ENCODE measurements around the gene CENPL. TPM values are rescaled to one million over a fixed set of nuclear protein-coding genes. Genes with fewer than 3 reads are reported as not detected.
"Not testable (repeated sequence)": the region's sequence is repeated elsewhere in the genome, so short reads cannot be mapped to it uniquely, and the experiment has no call there.

CENPL gene
- total and polyA plus RNA-seq, 7 donors, result 1.8 to 7.8 (median 4.9) TPM

DNA sequence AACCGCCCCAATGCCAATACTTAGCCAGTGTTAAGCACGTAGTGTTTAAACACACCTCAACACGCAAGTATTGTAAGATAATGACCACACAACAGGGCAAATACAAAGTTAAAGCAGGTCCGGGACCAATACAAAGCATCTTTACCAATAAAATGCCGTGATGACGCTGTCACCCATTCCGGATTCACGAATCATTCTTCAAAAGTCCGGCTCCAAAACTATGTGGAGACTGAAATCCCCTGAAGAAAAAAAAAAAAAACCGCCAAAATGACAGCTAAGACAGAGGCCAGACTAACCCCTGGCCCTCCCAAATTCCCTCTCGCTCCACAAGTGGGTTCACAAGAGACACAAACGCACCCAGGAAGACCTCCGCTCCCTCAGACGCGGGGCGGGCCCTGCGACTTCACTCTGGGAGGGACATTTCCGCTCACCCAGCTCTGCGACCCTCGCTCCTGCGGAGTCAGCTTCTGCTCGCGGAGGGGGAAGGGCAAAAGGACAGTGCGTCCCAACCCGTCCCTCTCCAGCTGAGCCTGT lies 835 bp downstream of the CENPL start:
- intact Hi-C loops (cut with DNase I), result loop anchor here (1.0 to 5.0 kb wide), 4 partner anchors 45 to 1079 kb away; partner anchors contain the start of genes KLHL20 and ZBTB37
- H3K4me3 ChIP-seq, result peak overlapping the region; percentile 55 to 78 (median 69)
- no peak for DNase-seq
- H3K36me3 ChIP-seq, result peaks cover 0 to under 1% (median 0%) of the 10 kb centered on the region in 4 donors
- no peaks in the 10 kb centered on the region for H3K9me3 ChIP-seq
- H3K27ac ChIP-seq, result peak overlapping the region; percentile 87 to 92 (median 91)
- WGBS, 2 donors, result 0 to 1% methylated on average over 25 of the region's 25 CpGs
- no peaks in the 10 kb centered on the region for H3K27me3 ChIP-seq
- H3K4me1 ChIP-seq, result peaks cover 0 to 25% (median 19%) of the 10 kb centered on the region in 4 donors
- TF ChIP-seq, protein P1, sequence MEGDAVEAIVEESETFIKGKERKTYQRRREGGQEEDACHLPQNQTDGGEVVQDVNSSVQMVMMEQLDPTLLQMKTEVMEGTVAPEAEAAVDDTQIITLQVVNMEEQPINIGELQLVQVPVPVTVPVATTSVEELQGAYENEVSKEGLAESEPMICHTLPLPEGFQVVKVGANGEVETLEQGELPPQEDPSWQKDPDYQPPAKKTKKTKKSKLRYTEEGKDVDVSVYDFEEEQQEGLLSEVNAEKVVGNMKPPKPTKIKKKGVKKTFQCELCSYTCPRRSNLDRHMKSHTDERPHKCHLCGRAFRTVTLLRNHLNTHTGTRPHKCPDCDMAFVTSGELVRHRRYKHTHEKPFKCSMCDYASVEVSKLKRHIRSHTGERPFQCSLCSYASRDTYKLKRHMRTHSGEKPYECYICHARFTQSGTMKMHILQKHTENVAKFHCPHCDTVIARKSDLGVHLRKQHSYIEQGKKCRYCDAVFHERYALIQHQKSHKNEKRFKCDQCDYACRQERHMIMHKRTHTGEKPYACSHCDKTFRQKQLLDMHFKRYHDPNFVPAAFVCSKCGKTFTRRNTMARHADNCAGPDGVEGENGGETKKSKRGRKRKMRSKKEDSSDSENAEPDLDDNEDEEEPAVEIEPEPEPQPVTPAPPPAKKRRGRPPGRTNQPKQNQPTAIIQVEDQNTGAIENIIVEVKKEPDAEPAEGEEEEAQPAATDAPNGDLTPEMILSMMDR (IDR thresholded peaks at IDR 0.05), result no peak
- TF ChIP-seq EP300 (IDR thresholded peaks at IDR 0.05), result no peak
- TF ChIP-seq POLR2A (IDR thresholded peaks at IDR 0.05), result no peak
- no peak for TF ChIP-seq POLR2AphosphoS5 (IDR thresholded peaks at IDR 0.05)

DNA sequence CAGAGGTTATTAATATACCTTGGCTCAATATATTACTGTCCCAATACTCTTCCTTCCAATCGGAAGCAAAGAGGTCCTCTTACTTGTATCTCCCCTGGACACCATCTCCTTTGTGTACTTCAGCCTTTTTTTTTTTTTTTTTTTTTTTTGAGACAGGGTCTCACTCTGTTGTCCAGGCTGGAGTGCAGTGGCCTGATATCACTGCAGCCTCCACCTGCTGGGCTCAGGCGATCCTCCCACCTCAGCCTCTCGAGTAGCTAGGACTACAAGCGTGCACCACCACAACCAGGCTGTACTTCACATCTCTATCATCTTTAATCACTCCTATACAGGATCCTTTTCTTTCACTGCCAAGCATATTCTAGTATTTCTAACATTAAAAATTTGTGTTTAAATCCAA lies 3.0 kb downstream of the CENPL start:
- DNase-seq, result no peak
- peaks cover 0 to 25% (median 19%) of the 10 kb centered on the region in 4 donors for H3K4me1 ChIP-seq
- peaks cover 0 to 7% (median 0%) of the 10 kb centered on the region in 4 donors for H3K36me3 ChIP-seq
- WGBS, 2 donors, result 95 to 96% methylated on average over 4 of the region's 4 CpGs
- H3K27ac ChIP-seq, result no peak overlapping the region
- no peaks in the 10 kb centered on the region for H3K9me3 ChIP-seq
- intact Hi-C loops (cut with DNase I), result loop anchor here (5.0 kb wide), 1 partner anchor 389 kb away; no protein-coding TSS in a partner anchor
- TF ChIP-seq EP300 (IDR thresholded peaks at IDR 0.05), result no peak
- TF ChIP-seq POLR2AphosphoS5 (IDR thresholded peaks at IDR 0.05), result no peak
- TF ChIP-seq, protein P1 (IDR thresholded peaks at IDR 0.05), result no peak
- TF ChIP-seq POLR2A (IDR thresholded peaks at IDR 0.05), result no peak
- H3K4me3 ChIP-seq, result no peak overlapping the region
- H3K27me3 ChIP-seq, result no peaks in the 10 kb centered on the region

DNA sequence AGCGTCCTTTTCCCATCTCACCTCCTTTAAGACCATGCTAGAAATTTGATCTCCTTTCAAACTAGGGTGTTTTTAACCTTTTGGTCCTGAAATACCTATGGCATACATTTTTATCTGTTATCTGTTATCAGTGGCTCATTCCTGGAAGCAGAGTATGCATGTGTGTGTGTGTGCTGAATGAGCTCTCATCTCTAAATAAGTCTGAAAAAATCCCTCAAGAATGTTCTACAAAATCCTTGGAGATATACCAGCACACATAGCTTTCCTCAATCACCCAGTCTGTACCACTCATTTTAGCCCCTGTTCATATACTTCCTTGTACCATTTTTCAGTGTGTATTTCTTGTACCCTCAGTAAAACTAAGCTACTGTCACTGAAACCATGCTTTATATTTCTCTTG lies 6.2 kb downstream of the CENPL start:
- H3K27ac ChIP-seq, result no peak overlapping the region
- H3K27me3 ChIP-seq, result no peaks in the 10 kb centered on the region
- H3K36me3 ChIP-seq, result peaks cover 0 to 7% (median 0%) of the 10 kb centered on the region in 4 donors
- peaks cover 0 to 13% (median 4%) of the 10 kb centered on the region in 4 donors for H3K4me1 ChIP-seq
- WGBS, 2 donors, result 92 to 93% methylated on average over 1 of the region's 1 CpG
- no peaks in the 10 kb centered on the region for H3K9me3 ChIP-seq
- intact Hi-C loops (cut with DNase I), result no loop called here
- TF ChIP-seq POLR2A (IDR thresholded peaks at IDR 0.05) (no peak), POLR2AphosphoS5 (IDR thresholded peaks at IDR 0.05) (no peak), EP300 (IDR thresholded peaks at IDR 0.05) (no peak)
- TF ChIP-seq, protein P1 (IDR thresholded peaks at IDR 0.05), result no peak
- H3K4me3 ChIP-seq, result no peak overlapping the region
- no peak for DNase-seq

DNA sequence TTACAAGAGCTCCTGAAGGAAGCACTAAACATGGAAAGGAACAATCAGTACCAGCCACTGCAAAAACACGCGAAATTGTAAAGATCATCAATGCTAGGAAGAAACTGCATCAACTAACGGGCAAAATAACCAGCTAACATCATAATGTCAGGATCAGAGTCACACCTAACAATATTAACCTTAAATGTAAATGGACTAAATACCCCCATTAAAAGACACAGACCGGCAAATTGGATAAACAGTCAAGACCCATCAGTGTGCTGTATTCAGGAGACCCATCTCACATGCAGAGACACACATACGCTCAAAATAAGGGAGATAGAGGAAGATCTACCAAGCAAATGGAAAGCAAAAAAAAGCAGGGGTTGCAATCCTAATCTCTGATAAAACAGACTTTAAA lies 11.0 kb downstream of the CENPL start:
- H3K27ac ChIP-seq; H3K4me3 ChIP-seq; H3K4me1 ChIP-seq; DNase-seq; intact Hi-C loops (cut with DNase I); H3K27me3 ChIP-seq; H3K9me3 ChIP-seq: not testable (repeated sequence)
- peaks cover 0 to 11% (median 2%) of the 10 kb centered on the region in 4 donors for H3K36me3 ChIP-seq
- WGBS, 2 donors, result 97% methylated on average over 5 of the region's 5 CpGs

DNA sequence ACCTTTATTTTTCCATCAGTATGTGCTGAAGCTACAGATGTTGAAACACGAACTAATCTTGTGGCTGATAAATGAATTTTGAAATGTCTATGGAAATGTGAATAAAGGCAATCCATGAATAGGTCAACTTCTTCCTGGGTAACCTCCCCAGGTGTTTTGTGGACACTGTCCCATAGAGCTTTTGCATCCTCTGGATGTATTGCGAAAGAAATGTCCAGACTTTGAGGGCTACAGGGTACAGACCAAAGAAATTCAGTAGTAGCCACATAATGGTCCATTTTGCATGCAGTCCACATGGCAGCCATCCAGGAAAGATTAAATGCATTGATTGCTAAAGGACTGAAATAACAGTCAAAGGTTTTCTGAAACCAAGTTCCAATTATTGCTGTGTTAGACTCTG lies 21.7 kb downstream of the CENPL start:
- TF ChIP-seq EP300 (IDR thresholded peaks at IDR 0.05), result no peak
- TF ChIP-seq POLR2AphosphoS5 (IDR thresholded peaks at IDR 0.05), result no peak
- TF ChIP-seq POLR2A (IDR thresholded peaks at IDR 0.05), result no peak
- TF ChIP-seq, protein P1 (IDR thresholded peaks at IDR 0.05), result no peak
- H3K27ac ChIP-seq, result no peak overlapping the region
- no peaks in the 10 kb centered on the region for H3K27me3 ChIP-seq
- no peak overlapping the region for H3K4me3 ChIP-seq
- H3K36me3 ChIP-seq, result peaks cover 0 to 38% (median 0%) of the 10 kb centered on the region in 4 donors
- intact Hi-C loops (cut with DNase I), result no loop called here
- 94 to 98% methylated on average over 2 of the region's 2 CpGs for WGBS, 2 donors
- no peaks in the 10 kb centered on the region for H3K9me3 ChIP-seq
- DNase-seq, result no peak
- H3K4me1 ChIP-seq, result no peaks in the 10 kb centered on the region

DNA sequence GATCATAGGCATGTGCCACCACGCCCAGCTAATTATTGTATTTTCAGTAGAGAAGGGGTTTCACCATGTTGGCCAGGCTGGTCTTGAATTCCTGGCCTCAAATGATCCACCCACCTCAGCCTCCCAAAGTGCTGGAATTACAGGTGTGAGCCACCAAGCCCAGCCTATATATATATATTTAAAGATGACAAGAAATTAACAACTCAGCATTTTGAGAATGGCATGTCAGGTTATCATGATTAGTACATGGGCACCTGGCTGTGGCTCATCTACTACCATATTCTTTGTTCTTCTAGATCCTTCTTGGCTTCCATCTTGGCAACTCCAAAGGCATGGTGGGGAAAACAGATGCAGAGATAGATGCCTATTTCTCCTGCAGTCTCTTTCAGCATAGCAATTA lies 24.7 kb downstream of the CENPL start:
- not testable (repeated sequence) for H3K4me3 ChIP-seq

More for the DNA sequence above, 24.7 kb downstream of the CENPL start:
- H3K27ac ChIP-seq; intact Hi-C loops (cut with DNase I); DNase-seq; H3K27me3 ChIP-seq; H3K4me1 ChIP-seq; H3K9me3 ChIP-seq: not testable (repeated sequence)
- 98% methylated on average over 1 of the region's 1 CpG for WGBS, 2 donors
- peaks cover 0 to 17% (median 0%) of the 10 kb centered on the region in 4 donors for H3K36me3 ChIP-seq
